B cell (primary cell): ENCODE measurements around the gene GNB5. TPM values are rescaled to one million over a fixed set of nuclear protein-coding genes. Genes with fewer than 3 reads are reported as not detected.

ENCODE experiments used
- ATAC-seq: fragments of 200-7000 bp; cut with Tn5 transposase; one replicate; pipeline ENCODE4 v1.10.0; 2021; ENCODE audit warnings: low read depth, mild to moderate bottlenecking, moderate number of reproducible peaks, moderate library complexity
- CTCF ChIA-PET: fragments of 350-600 bp; sonication (Branson Sonifier 250); formaldehyde crosslinking; loops from one replicate; lab custom pipeline; 2021; ENCODE audit warnings: antibody characterized with exemption, inconsistent platforms; lab: Charles Lee
- POLR2A ChIA-PET: fragments of 350-600 bp; sonication (Branson Sonifier 250); formaldehyde crosslinking; loops from one replicate; lab custom pipeline; 2021; ENCODE audit warnings: antibody characterized with exemption; lab: Charles Lee
- DNase-seq: peaks from one replicate; pipeline ENCODE4 v3.0.0; 2013
- H2AFZ ChIP-seq: 2 replicates; pipeline ENCODE4 v1.6.1; 2012; ENCODE audit warnings: mild to moderate bottlenecking, low read depth, low read length; ENCODE audit not compliant: insufficient read depth, poor library complexity, severe bottlenecking
- H3K27ac ChIP-seq, 2 donors: 1 replicate in 1 of 2; 2 replicates in 1 of 2; pipeline ENCODE4 v1.5.1; 2012 to 2013; ENCODE audit warnings: low read length in 2 of 2, mild to moderate bottlenecking in 2 of 2, moderate library complexity in 1 of 2
- H3K27me3 ChIP-seq, 4 experiments: fragments of 200-600 bp in 1 of 4; sonication (generic) in 1 of 4; replicated peaks in 1 of 4; 1 replicate in 2 of 4; 2 replicates in 2 of 4; pipeline versions ENCODE4 v1.6.1 to v1.7.0; 2013 to 2016; ENCODE audit warnings: low read length in 3 of 4, mild to moderate bottlenecking in 2 of 4, mixed read lengths in 1 of 4, moderate library complexity in 1 of 4; ENCODE audit not compliant: insufficient read depth in 4 of 4, control insufficient read depth in 3 of 4; ENCODE audit errors: control extremely low read depth in 1 of 4
- H3K36me3 ChIP-seq, 2 experiments: replicated peaks in 1 of 2; 1 replicate in 1 of 2; 2 replicates in 1 of 2; pipeline versions ENCODE4 v1.6.1 to v1.7.1; 2013; ENCODE audit warnings: low read length in 1 of 2; ENCODE audit not compliant: insufficient read depth in 2 of 2, control insufficient read depth in 1 of 2; ENCODE audit errors: control extremely low read depth in 1 of 2, extremely low read depth in 1 of 2
- H3K4me1 ChIP-seq, 2 donors: fragments of 200-600 bp in 1 of 2; sonication (generic) in 1 of 2; 1 replicate in 1 of 2; 2 replicates in 1 of 2; pipeline versions ENCODE4 v1.5.1 to v1.6.1; 2013 to 2017; ENCODE audit warnings: low read length in 2 of 2; ENCODE audit not compliant: control insufficient read depth in 2 of 2, insufficient read depth in 2 of 2
- H3K4me2 ChIP-seq: replicated peaks from 2 replicates; pipeline ENCODE3; 2012; ENCODE audit warnings: mild to moderate bottlenecking, low read depth, low read length; ENCODE audit not compliant: poor library complexity, severe bottlenecking
- H3K4me3 ChIP-seq, 5 experiments: fragments of 200-600 bp in 1 of 5; sonication (generic) in 1 of 5; 1 replicate in 3 of 5; 2 replicates in 2 of 5; pipeline versions ENCODE4 v1.5.1 to v1.7.0; 2011 to 2016; ENCODE audit warnings: low read length in 4 of 5, mild to moderate bottlenecking in 4 of 5, low read depth in 2 of 5, control low read depth in 1 of 5, moderate library complexity in 1 of 5; ENCODE audit not compliant: insufficient read depth in 1 of 5; ENCODE audit errors: control extremely low read depth in 1 of 5, extremely low read depth in 1 of 5
- H3K79me2 ChIP-seq: fragments of 200-600 bp; sonication (generic); one replicate; pipeline ENCODE4 v1.6.0; 2016; ENCODE audit warnings: low read length; ENCODE audit not compliant: control insufficient read depth, insufficient read depth
- H3K9ac ChIP-seq: fragments of 200-600 bp; sonication (generic); 2 replicates; pipeline ENCODE4 v1.6.1; 2017; ENCODE audit warnings: mild to moderate bottlenecking, low read length, moderate library complexity
- H3K9me3 ChIP-seq, 3 donors: one replicate each; pipeline versions ENCODE4 v1.6.1 to v1.7.1; 2013; ENCODE audit warnings: low read length in 2 of 3; ENCODE audit not compliant: control insufficient read depth in 2 of 3, insufficient read depth in 1 of 3; ENCODE audit errors: control extremely low read depth in 1 of 3
- H4K20me1 ChIP-seq: 2 replicates; pipeline ENCODE4 v1.6.0; 2012; ENCODE audit warnings: mild to moderate bottlenecking, low read length; ENCODE audit not compliant: insufficient read depth, control insufficient read depth, poor library complexity, severe bottlenecking
- H3K27ac Mint-ChIP-seq: one replicate; pipeline ENCODE4 v1.8.0; 2021; ENCODE audit warnings: mixed read lengths
- H3K27me3 Mint-ChIP-seq: one replicate; pipeline ENCODE4 v1.8.0; 2021; ENCODE audit warnings: mixed read lengths
- H3K4me1 Mint-ChIP-seq: one replicate; pipeline ENCODE4 v1.8.0; 2021; ENCODE audit warnings: mixed read lengths
- H3K4me3 Mint-ChIP-seq: one replicate; pipeline ENCODE4 v1.8.0; 2021; ENCODE audit warnings: mixed read lengths
- H3K9me3 Mint-ChIP-seq: one replicate; pipeline ENCODE4 v1.8.0; 2022; ENCODE audit warnings: mixed read lengths; ENCODE audit not compliant: insufficient read depth
- CTCF ChIP-seq: fragments of 200-600 bp; IDR thresholded peaks from one replicate; pipeline ENCODE4 v1.8.0; 2022; ENCODE audit warnings: antibody characterized with exemption, mild to moderate bottlenecking
- EZH2 ChIP-seq: IDR thresholded peaks from 2 replicates; pipeline ENCODE4 v1.6.1; 2012; ENCODE audit warnings: borderline replicate concordance, low read depth, mild to moderate bottlenecking, moderate library complexity, low read length; ENCODE audit not compliant: insufficient read depth, poor library complexity, severe bottlenecking
- WGBS: methylation state at CpG from one replicate; pipeline ENCODE4 v1.1.5; 2013; ENCODE audit warnings: missing lambda C conversion rate; ENCODE audit not compliant: insufficient coverage; 5-methylcytosine and 5-hydroxymethylcytosine counted together
- intact Hi-C: fragments of 100-400 bp; cut with micrococcal nuclease; formaldehyde crosslinking; loops from one replicate; pipeline ENCODE4 v1.10.0; 2022
- polyA plus RNA-seq: library from polyadenylated mRNA; depleted of rRNA; stranded (reverse); fragments of >200 nt; gene quantifications from 2 replicates; pipeline ENCODE4 v1.2.3, GENCODE V29; 2012
- total RNA-seq, 2 donors: library from RNA; stranded (reverse); fragments of 120-200 nt in 1 of 2; gene quantifications; 1 replicate in 1 of 2; 2 replicates in 1 of 2; pipeline versions ENCODE4 v1.2.3 to v1.2.4, GENCODE V29; 2013 to 2022

The GNB5 gene
- total and polyA plus RNA-seq, 2 donors (not counting 1 experiment from before 2014, with no cell fraction given), result 58.5 to 142 TPM

- Histone ChIP-seq H3K4me3 (no peak overlapping the region), H3K79me2 (peaks cover 83% of the 10 kb centered on the region), H4K20me1 (peaks cover 57% of the 10 kb centered on the region), H3K27ac (no peak overlapping the region), H3K36me3 (peaks cover 0 to 54% of the 10 kb centered on the region in 2 experiments), H3K4me1 (peaks cover 7 to 11% of the 10 kb centered on the region in 2 donors), H3K9ac (no peak overlapping the region), H3K27me3 (no peaks in the 10 kb centered on the region), H3K4me2 (no peak overlapping the region), H2AFZ (no peak overlapping the region), H3K9me3 (no peaks in the 10 kb centered on the region)
- POLR2A ChIA-PET, result no interaction called here
- TF ChIP-seq EZH2, result no peak
- TF ChIP-seq CTCF, result no peak
- Mint-ChIP-seq H3K27me3 (no peaks in the 10 kb centered on the region), H3K4me3 (no peak overlapping the region), H3K4me1 (peaks cover 20% of the 10 kb centered on the region), H3K27ac (no peak overlapping the region), H3K9me3 (no peaks in the 10 kb centered on the region)
- DNase-seq, result no peak
- CTCF ChIA-PET, result interaction anchor here (1.2 to 2.6 kb wide), 4 partner anchors 12 to 67 kb away, joined by 3 to 14 read pairs (median 6); no protein-coding TSS in a partner anchor
- intact Hi-C loops, result no loop called here
- 95% methylated on average over 12 of the region's 13 CpGs for WGBS
- no peak for ATAC-seq
Observed at GRCh38 chr15:52161406-52161966, 29.7 kb downstream of the GNB5 start.

GRCh38 chr15:52159645-52160044 lies 31.5 kb downstream of the GNB5 start:
- H3K4me3 ChIP-seq, result no peak overlapping the region
- ChIA-PET POLR2A (interaction anchor here (0.6 kb wide), 1 partner anchor 115 kb away, joined by 4 read pairs; no protein-coding TSS in a partner anchor), CTCF (interaction anchor here (2.1 kb wide), 1 partner anchor 49 kb away, joined by 6 read pairs; no protein-coding TSS in a partner anchor)
- H3K27me3 Mint-ChIP-seq, result no peaks in the 10 kb centered on the region
- H4K20me1 ChIP-seq, result peaks cover 64% of the 10 kb centered on the region
- H3K27ac ChIP-seq, result no peak overlapping the region
- no peak for TF ChIP-seq CTCF
- TF ChIP-seq EZH2, result no peak
- H3K9ac ChIP-seq, result no peak overlapping the region
- intact Hi-C loops, result no loop called here
- no peak overlapping the region for H2AFZ ChIP-seq
- peaks cover under 1 to 4% of the 10 kb centered on the region in 2 donors for H3K4me1 ChIP-seq
- peaks cover 9% of the 10 kb centered on the region for H3K4me1 Mint-ChIP-seq
- H3K9me3 Mint-ChIP-seq, result no peaks in the 10 kb centered on the region
- DNase-seq, result no peak
- H3K27me3 ChIP-seq, result no peaks in the 10 kb centered on the region
- 96% methylated on average over 3 of the region's 3 CpGs for WGBS
- no peaks in the 10 kb centered on the region for H3K9me3 ChIP-seq
- peaks cover 78% of the 10 kb centered on the region for H3K79me2 ChIP-seq
- ATAC-seq, result no peak
- no peak overlapping the region for H3K4me3 Mint-ChIP-seq
- peaks cover 0 to 60% of the 10 kb centered on the region in 2 experiments for H3K36me3 ChIP-seq
- H3K4me2 ChIP-seq, result no peak overlapping the region
- H3K27ac Mint-ChIP-seq, result no peak overlapping the region
